HEK293 (cell line): ENCODE results near the gene TOMM40L.

Experiments used
- GLI2 ChIP-seq: fragments of 450-650 bp; formaldehyde crosslinking; IDR thresholded peaks from 2 replicates; pipeline ENCODE4; 2017; ENCODE audit warnings: missing biosample characterization, missing genetic modification characterization, low read depth, borderline replicate concordance
- HOXD13 ChIP-seq: sonication (generic); formaldehyde crosslinking; IDR thresholded peaks from 2 replicates; pipeline ENCODE4 v1.8.0; 2022; ENCODE audit warnings: missing genetic modification reagents, borderline replicate concordance
- KLF1 ChIP-seq: fragments of 450-650 bp; formaldehyde crosslinking; IDR thresholded peaks from 2 replicates; pipeline ENCODE4 v1.5.1; 2016; ENCODE audit warnings: missing biosample characterization, missing genetic modification characterization
- OSR2 ChIP-seq: fragments of 450-650 bp; formaldehyde crosslinking; IDR thresholded peaks from 2 replicates; pipeline ENCODE4 v1.5.1; 2016; ENCODE audit warnings: missing biosample characterization, missing genetic modification characterization
- PATZ1 ChIP-seq: fragments of 450-650 bp; formaldehyde crosslinking; IDR thresholded peaks from 2 replicates; pipeline ENCODE4 v1.5.1; 2016; ENCODE audit warnings: missing biosample characterization, missing genetic modification characterization
- PBX3 ChIP-seq: sonication (generic); formaldehyde crosslinking; IDR thresholded peaks from 2 replicates; pipeline ENCODE4 v1.8.1; 2022; ENCODE audit warnings: mild to moderate bottlenecking, moderate library complexity, missing genetic modification reagents
- SALL2 ChIP-seq: fragments of 450-650 bp; formaldehyde crosslinking; IDR thresholded peaks from 2 replicates; pipeline ENCODE4 v1.5.0; 2017; ENCODE audit warnings: missing biosample characterization, mild to moderate bottlenecking, missing genetic modification characterization, borderline replicate concordance
- TRIM28 ChIP-seq: IDR thresholded peaks from 2 replicates; pipeline ENCODE4 v1.6.1; 2011; ENCODE audit warnings: low read length, control low read depth, borderline replicate concordance
- ZBTB1 ChIP-seq: fragments of 450-650 bp; formaldehyde crosslinking; IDR thresholded peaks from 2 replicates; pipeline ENCODE4 v1.5.1; 2016; ENCODE audit warnings: missing biosample characterization, missing genetic modification characterization
- ZBTB20 ChIP-seq: fragments of 450-650 bp; formaldehyde crosslinking; IDR thresholded peaks from 2 replicates; pipeline ENCODE4 v1.5.1; 2016; ENCODE audit warnings: missing biosample characterization, missing genetic modification characterization
- ZBTB26 ChIP-seq: fragments of 450-650 bp; formaldehyde crosslinking; optimal IDR thresholded peaks from 2 replicates; pipeline ENCODE3; 2016; ENCODE audit warnings: missing biosample characterization, mild to moderate bottlenecking, missing genetic modification characterization
- ZBTB7A ChIP-seq: fragments of 450-650 bp; formaldehyde crosslinking; IDR thresholded peaks from 2 replicates; pipeline ENCODE4 v1.5.1; 2016; ENCODE audit warnings: low read depth, missing biosample characterization, missing genetic modification characterization
- ZBTB8A ChIP-seq: fragments of 450-650 bp; formaldehyde crosslinking; IDR thresholded peaks from 2 replicates; pipeline ENCODE4 v1.5.1; 2016; ENCODE audit warnings: missing biosample characterization, missing genetic modification characterization
- ZIC2 ChIP-seq: fragments of 450-650 bp; formaldehyde crosslinking; IDR thresholded peaks from 2 replicates; pipeline ENCODE4 v1.5.1; 2016; ENCODE audit warnings: missing biosample characterization, missing genetic modification characterization
- ZNF10 ChIP-seq: fragments of 450-650 bp; formaldehyde crosslinking; IDR thresholded peaks from 2 replicates; pipeline ENCODE4 v1.5.1; 2017; ENCODE audit warnings: missing biosample characterization, missing genetic modification characterization
- ZNF138 ChIP-seq: fragments of 450-650 bp; formaldehyde crosslinking; IDR thresholded peaks from 2 replicates; pipeline ENCODE4 v1.5.1; 2016; ENCODE audit warnings: missing biosample characterization, missing genetic modification characterization, borderline replicate concordance
- ZNF202 ChIP-seq: fragments of 450-650 bp; formaldehyde crosslinking; IDR thresholded peaks from 2 replicates; pipeline ENCODE4 v1.5.1; 2016; ENCODE audit warnings: missing biosample characterization, missing genetic modification characterization, borderline replicate concordance
- ZNF214 ChIP-seq: fragments of 450-650 bp; formaldehyde crosslinking; IDR thresholded peaks from 2 replicates; pipeline ENCODE4 v1.5.1; 2017; ENCODE audit warnings: missing biosample characterization, mild to moderate bottlenecking, missing genetic modification characterization, borderline replicate concordance
- ZNF311 ChIP-seq: fragments of 450-650 bp; formaldehyde crosslinking; IDR thresholded peaks from 2 replicates; pipeline ENCODE4 v1.5.1; 2017; ENCODE audit warnings: missing biosample characterization, missing genetic modification characterization, borderline replicate concordance
- ZNF335 ChIP-seq: fragments of 450-650 bp; formaldehyde crosslinking; conservative IDR thresholded peaks from 2 replicates; pipeline ENCODE4 v1.5.1; 2016; ENCODE audit warnings: missing biosample characterization, missing genetic modification characterization
- ZNF366 ChIP-seq: fragments of 450-650 bp; formaldehyde crosslinking; conservative IDR thresholded peaks from 2 replicates; pipeline ENCODE4 v1.5.1; 2016; ENCODE audit warnings: missing biosample characterization, missing genetic modification characterization
- ZNF416 ChIP-seq: fragments of 450-650 bp; formaldehyde crosslinking; IDR thresholded peaks from 2 replicates; pipeline ENCODE4 v1.5.1; 2016; ENCODE audit warnings: missing biosample characterization, missing genetic modification characterization
- ZNF433 ChIP-seq: fragments of 450-650 bp; formaldehyde crosslinking; IDR thresholded peaks from 2 replicates; pipeline ENCODE4 v1.5.1; 2016; ENCODE audit warnings: missing biosample characterization, missing genetic modification characterization, low read depth
- ZNF488 ChIP-seq: fragments of 450-650 bp; formaldehyde crosslinking; IDR thresholded peaks from 2 replicates; pipeline ENCODE4 v1.5.1; 2016; ENCODE audit warnings: missing biosample characterization, missing genetic modification characterization
- ZNF501 ChIP-seq: fragments of 450-650 bp; formaldehyde crosslinking; IDR thresholded peaks from 2 replicates; pipeline ENCODE4 v1.5.1; 2016; ENCODE audit warnings: missing biosample characterization, missing genetic modification characterization
- ZNF558 ChIP-seq: fragments of 450-650 bp; formaldehyde crosslinking; IDR thresholded peaks from 2 replicates; pipeline ENCODE4 v1.5.1; 2016; ENCODE audit warnings: missing biosample characterization, missing genetic modification characterization
- ZNF629 ChIP-seq: fragments of 450-650 bp; formaldehyde crosslinking; IDR thresholded peaks from 2 replicates; pipeline ENCODE4 v1.5.1; 2017; ENCODE audit warnings: missing biosample characterization, missing genetic modification characterization
- ZNF645 ChIP-seq: fragments of 450-650 bp; formaldehyde crosslinking; IDR thresholded peaks from 2 replicates; pipeline ENCODE4; 2016; ENCODE audit warnings: missing biosample characterization, missing genetic modification characterization
- ZNF747 ChIP-seq: fragments of 450-650 bp; formaldehyde crosslinking; IDR thresholded peaks from 2 replicates; pipeline ENCODE4 v1.5.1; 2016; ENCODE audit warnings: missing biosample characterization, missing genetic modification characterization
- ZNF76 ChIP-seq: fragments of 450-650 bp; formaldehyde crosslinking; IDR thresholded peaks from 2 replicates; pipeline ENCODE4; 2016; ENCODE audit warnings: low read depth, missing biosample characterization, missing genetic modification characterization, borderline replicate concordance
- ZNF785 ChIP-seq: fragments of 450-650 bp; formaldehyde crosslinking; IDR thresholded peaks from 2 replicates; pipeline ENCODE4 v1.5.1; 2016; ENCODE audit warnings: missing biosample characterization, missing genetic modification characterization
- TF ChIP-seq, protein P1 (sequence below): fragments of 450-650 bp; IDR thresholded peaks from 2 replicates; pipeline ENCODE4 v1.5.1; 2018; ENCODE audit warnings: missing biosample characterization, mild to moderate bottlenecking, missing genetic modification characterization

TOMM40L gene

DNA sequence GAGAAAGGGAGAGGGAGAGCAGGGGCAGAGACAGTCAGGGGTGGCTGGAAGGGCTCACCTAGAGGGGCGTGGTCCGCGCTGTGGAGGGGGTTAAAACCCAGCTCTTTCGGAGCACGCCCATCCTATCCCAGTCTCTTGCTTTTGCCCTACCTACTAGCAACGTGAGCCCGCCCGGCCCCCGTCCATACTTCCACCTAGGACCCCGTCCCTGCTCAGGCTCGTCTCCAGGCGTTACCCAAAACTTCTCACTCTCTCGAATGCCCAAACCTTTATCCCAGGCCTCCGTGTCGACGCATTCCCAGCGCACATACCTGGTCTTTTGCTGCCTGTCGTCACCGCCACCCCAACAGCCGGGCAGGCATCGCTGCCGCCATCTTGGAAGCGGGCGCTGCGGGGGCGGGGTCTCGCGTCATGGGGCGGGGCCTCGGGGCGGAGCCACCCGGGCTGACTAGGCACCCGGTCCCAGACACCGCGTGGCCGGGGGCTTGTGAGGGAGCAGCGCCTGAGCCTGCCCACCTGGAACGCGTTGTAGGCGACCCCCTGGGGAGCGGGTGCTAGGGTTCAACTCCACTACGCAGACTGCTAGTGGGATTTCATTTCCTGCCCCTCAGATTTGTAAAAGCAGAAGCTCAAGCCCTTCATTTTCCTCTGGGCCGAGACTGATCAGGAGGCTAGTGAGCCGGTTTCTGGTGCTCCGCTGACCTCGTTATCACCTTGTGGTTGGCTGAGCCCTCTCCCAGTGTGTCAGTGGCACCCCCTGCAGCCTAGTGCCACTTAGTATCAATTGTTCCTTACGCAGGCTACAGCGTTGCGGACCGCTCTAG, 48.5 kb upstream of the TOMM40L start, which contains the start of gene B4GALT3 (continued):
- no peak for TF ChIP-seq ZNF433
- peak; percentile 98 for TF ChIP-seq ZNF335 (tag by site-specific recombination)
- TF ChIP-seq ZNF76 (tag by site-specific recombination) = peak; percentile 80; the same call in 1 of the 2 replicates
- TF ChIP-seq ZBTB8A (tag by site-specific recombination) = peak; percentile 41
- TF ChIP-seq ZNF138 (tag by site-specific recombination) = no peak
- TF ChIP-seq SALL2 = no peak
- peak; percentile 64; the same call in 1 of the 2 replicates for TF ChIP-seq ZBTB20 (tag by site-specific recombination)
- peak; percentile 93 for TF ChIP-seq PATZ1 (tag by site-specific recombination)
- TF ChIP-seq ZNF202 (tag by site-specific recombination) = no peak
- peak; percentile 80 for TF ChIP-seq ZIC2
- no peak for TF ChIP-seq ZBTB1 (tag by site-specific recombination)
- 0 out of 2 replicates have a peak, but pooled peaks have one; percentile 40 for TF ChIP-seq PBX3 (CRISPR knock-in tag)
- TF ChIP-seq ZNF488 = no peak
- TF ChIP-seq ZNF785 = no peak
- peak; percentile 12; the same call in 1 of the 2 replicates for TF ChIP-seq ZBTB7A (tag by site-specific recombination)
- TF ChIP-seq ZNF629 = peak; percentile 79
- no peak; the same call in none of the 2 replicates for TF ChIP-seq TRIM28
- no peak for TF ChIP-seq GLI2 (tag by site-specific recombination)
- TF ChIP-seq ZNF645 = no peak
- peak; percentile 57 for TF ChIP-seq ZBTB26 (tag by site-specific recombination)
- TF ChIP-seq OSR2 (tag by site-specific recombination) = peak; percentile 78
- no peak for TF ChIP-seq ZNF747 (tag by site-specific recombination)
- TF ChIP-seq KLF1 (tag by site-specific recombination) = peak; percentile 90
- no peak for TF ChIP-seq ZNF366 (tag by site-specific recombination)
- TF ChIP-seq ZNF214 = no peak
- no peak for TF ChIP-seq ZNF416
- TF ChIP-seq ZNF558 = no peak
- TF ChIP-seq, protein P1, sequence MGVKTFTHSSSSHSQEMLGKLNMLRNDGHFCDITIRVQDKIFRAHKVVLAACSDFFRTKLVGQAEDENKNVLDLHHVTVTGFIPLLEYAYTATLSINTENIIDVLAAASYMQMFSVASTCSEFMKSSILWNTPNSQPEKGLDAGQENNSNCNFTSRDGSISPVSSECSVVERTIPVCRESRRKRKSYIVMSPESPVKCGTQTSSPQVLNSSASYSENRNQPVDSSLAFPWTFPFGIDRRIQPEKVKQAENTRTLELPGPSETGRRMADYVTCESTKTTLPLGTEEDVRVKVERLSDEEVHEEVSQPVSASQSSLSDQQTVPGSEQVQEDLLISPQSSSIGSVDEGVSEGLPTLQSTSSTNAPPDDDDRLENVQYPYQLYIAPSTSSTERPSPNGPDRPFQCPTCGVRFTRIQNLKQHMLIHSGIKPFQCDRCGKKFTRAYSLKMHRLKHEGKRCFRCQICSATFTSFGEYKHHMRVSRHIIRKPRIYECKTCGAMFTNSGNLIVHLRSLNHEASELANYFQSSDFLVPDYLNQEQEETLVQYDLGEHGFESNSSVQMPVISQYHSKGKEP (tag by site-specific recombination) = no peak
- TF ChIP-seq ZNF501 = peak; percentile 97
- TF ChIP-seq HOXD13 = no peak
- TF ChIP-seq ZNF10 (tag by site-specific recombination) = peak; percentile 96
- TF ChIP-seq ZNF311 = no peak
